Activated CD8-positive, alpha-beta T cell treated with anti-CD3 and anti-CD28 coated beads for 36 hours (primary cell): ENCODE measurements around the gene TAF10. TPM values are rescaled to one million over a fixed set of nuclear protein-coding genes. Genes with fewer than 3 reads are reported as not detected.

Experiments used
- ATAC-seq: fragments of 200-7000 bp; cut with Tn5 transposase; one replicate; pipeline ENCODE4 v1.10.0; 2021; ENCODE audit warnings: mild to moderate bottlenecking, moderate library complexity
- CTCF ChIA-PET: fragments of 350-600 bp; sonication (Branson Sonifier 250); formaldehyde crosslinking; loops from one replicate; lab custom pipeline; 2021; ENCODE audit warnings: antibody characterized with exemption; lab: Charles Lee
- POLR2A ChIA-PET: fragments of 350-600 bp; sonication (Branson Sonifier 250); formaldehyde crosslinking; loops from one replicate; lab custom pipeline; 2021; ENCODE audit warnings: antibody characterized with exemption; lab: Charles Lee
- DNase-seq: peaks from one replicate; pipeline ENCODE4 v3.0.0-alpha.2; 2020
- H3K27ac Mint-ChIP-seq: one replicate; pipeline ENCODE4 v1.8.0; 2021; ENCODE audit warnings: mild to moderate bottlenecking, mixed read lengths
- H3K27me3 Mint-ChIP-seq: one replicate; pipeline ENCODE4 v1.8.0; 2021; ENCODE audit warnings: mixed read lengths
- H3K36me3 Mint-ChIP-seq: one replicate; pipeline ENCODE4 v1.8.0; 2021; ENCODE audit warnings: low read depth, mixed read lengths
- H3K4me1 Mint-ChIP-seq: one replicate; pipeline ENCODE4 v1.8.0; 2021; ENCODE audit warnings: low read depth, mixed read lengths
- H3K4me3 Mint-ChIP-seq: one replicate; pipeline ENCODE4 v1.8.0; 2021; ENCODE audit warnings: mild to moderate bottlenecking, moderate library complexity, mixed read lengths
- H3K9me3 Mint-ChIP-seq: one replicate; pipeline ENCODE4 v1.8.0; 2021; ENCODE audit warnings: mixed read lengths
- intact Hi-C: fragments of 100-400 bp; cut with micrococcal nuclease; formaldehyde crosslinking; loops from one replicate; pipeline ENCODE4 v1.10.0; 2022
- total RNA-seq, 2 experiments: library from RNA; stranded (reverse); gene quantifications; one replicate each; pipeline ENCODE4 v1.2.3, GENCODE V29; 2021
- TF ChIP-seq, protein P1 (sequence below): fragments of 200-600 bp; IDR thresholded peaks from one replicate; pipeline ENCODE4 v1.8.0; 2022; ENCODE audit warnings: antibody characterized with exemption, mild to moderate bottlenecking

The TAF10 gene
- total RNA-seq, 2 experiments from 2014 or later = 151 to 160 TPM

DNA sequence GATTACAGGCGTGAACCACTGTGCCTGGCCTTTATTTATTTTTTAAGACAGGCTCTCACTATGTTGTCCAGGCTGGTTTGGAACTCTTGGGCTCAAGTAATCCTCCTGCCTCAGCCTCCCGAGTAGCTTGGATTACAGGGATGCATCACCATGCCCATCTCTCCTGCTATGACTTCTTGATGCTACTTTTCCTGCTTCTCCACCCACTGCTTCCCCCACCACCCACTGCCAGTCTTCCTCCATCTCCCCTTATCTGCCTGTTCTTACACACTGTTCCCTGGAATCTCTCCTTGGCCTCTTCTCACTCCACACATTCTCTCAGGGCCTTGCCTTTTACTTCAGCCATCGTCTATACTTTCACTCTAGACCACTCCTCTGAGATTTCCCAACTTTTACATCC lies 24.5 kb upstream of the TAF10 start:
- Mint-ChIP-seq H3K36me3 (no peaks in the 10 kb centered on the region), H3K4me1 (peaks cover 5% of the 10 kb centered on the region), H3K4me3 (no peak overlapping the region), H3K9me3 (no peaks in the 10 kb centered on the region), H3K27ac (no peak overlapping the region), H3K27me3 (no peaks in the 10 kb centered on the region)
- POLR2A ChIA-PET = interaction anchor here (1.2 kb wide), 1 partner anchor 20 kb away, joined by 3 read pairs; no protein-coding TSS in a partner anchor
- CTCF ChIA-PET = no interaction called here
- TF ChIP-seq, protein P1, sequence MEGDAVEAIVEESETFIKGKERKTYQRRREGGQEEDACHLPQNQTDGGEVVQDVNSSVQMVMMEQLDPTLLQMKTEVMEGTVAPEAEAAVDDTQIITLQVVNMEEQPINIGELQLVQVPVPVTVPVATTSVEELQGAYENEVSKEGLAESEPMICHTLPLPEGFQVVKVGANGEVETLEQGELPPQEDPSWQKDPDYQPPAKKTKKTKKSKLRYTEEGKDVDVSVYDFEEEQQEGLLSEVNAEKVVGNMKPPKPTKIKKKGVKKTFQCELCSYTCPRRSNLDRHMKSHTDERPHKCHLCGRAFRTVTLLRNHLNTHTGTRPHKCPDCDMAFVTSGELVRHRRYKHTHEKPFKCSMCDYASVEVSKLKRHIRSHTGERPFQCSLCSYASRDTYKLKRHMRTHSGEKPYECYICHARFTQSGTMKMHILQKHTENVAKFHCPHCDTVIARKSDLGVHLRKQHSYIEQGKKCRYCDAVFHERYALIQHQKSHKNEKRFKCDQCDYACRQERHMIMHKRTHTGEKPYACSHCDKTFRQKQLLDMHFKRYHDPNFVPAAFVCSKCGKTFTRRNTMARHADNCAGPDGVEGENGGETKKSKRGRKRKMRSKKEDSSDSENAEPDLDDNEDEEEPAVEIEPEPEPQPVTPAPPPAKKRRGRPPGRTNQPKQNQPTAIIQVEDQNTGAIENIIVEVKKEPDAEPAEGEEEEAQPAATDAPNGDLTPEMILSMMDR = no peak
- DNase-seq (no peak), ATAC-seq (no peak)
- intact Hi-C loops = no loop called here

DNA sequence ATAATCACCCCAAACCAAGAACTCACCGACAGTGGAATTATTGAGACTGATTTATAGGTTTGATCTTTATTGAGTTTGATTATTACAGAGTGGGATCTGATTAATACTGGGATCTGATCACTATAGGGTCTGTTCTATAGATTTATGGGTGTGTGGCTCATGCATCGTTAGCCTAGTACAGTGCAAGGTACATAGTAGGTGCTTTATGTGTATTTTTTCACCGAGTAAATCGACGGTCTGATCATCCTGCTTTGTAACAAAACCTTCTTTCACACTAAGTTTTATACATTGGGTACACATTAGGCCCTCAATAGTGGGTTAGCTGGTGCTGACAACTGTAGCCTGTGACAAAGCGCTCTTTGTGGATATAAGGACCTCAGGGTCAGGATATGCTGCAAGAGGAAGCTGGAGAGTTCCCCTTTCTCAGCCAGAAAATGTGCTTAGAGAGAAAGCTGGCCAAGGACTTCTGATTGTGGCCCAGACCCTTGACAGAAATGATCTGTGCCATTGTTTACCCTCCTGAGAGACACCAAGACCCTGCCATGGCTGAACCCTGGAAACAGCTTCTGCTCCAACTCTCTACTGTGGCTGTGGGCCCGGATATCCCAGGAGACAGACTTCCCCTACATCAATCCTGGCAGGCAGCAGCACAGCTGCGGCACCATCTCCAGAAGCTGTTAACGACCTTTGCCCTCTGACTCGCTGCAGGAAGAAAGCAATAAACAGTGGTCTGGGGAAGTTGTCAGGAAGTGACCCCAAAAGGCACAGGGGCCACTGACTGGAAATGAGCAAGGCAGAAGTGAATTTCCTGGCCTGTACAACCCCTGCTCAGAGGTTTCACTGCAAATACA lies 23.3 kb upstream of the TAF10 start:
- ChIA-PET CTCF (interaction anchor here (1.2 kb wide), 1 partner anchor 16 kb away, joined by 3 read pairs; the partner anchor contains the start of gene TPP1), POLR2A (interaction anchor here (0.9 to 1.6 kb wide), 3 partner anchors 16 to 40 kb away, joined by 3 to 4 read pairs (median 3); partner anchors contain the start of gene TPP1)
- no peaks in the 10 kb centered on the region for H3K27me3 Mint-ChIP-seq
- ATAC-seq (no peak), DNase-seq (no peak)
- H3K4me1 Mint-ChIP-seq = peaks cover 5% of the 10 kb centered on the region
- H3K4me3 Mint-ChIP-seq = no peak overlapping the region
- H3K27ac Mint-ChIP-seq = no peak overlapping the region
- H3K9me3 Mint-ChIP-seq = no peaks in the 10 kb centered on the region
- intact Hi-C loops = no loop called here
- TF ChIP-seq, protein P1 = no peak
- H3K36me3 Mint-ChIP-seq = peaks cover 3% of the 10 kb centered on the region

DNA sequence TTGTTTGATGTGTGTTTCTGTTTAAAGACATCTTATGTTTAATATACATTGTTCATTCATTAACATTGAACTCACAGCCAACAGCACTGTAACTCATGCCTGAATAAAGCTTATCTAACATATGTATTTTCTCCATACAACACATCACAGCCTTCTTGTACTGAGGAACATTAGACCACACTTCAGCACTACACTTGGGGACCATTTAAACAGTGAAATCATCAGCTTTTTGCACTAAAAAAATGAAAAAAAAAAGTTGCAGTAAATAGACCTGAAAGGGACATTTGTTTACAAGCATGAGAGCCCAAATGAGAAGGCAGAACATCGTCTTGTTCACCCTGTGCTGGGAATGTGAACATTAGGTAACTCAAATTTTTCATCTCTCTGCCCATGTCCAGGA lies 22.5 kb upstream of the TAF10 start:
- peaks cover 5% of the 10 kb centered on the region for H3K4me1 Mint-ChIP-seq
- POLR2A ChIA-PET = interaction anchor here (1.6 kb wide), 1 partner anchor 40 kb away, joined by 3 read pairs; no protein-coding TSS in a partner anchor
- ATAC-seq (no peak), DNase-seq (no peak)
- H3K4me3 Mint-ChIP-seq = no peak overlapping the region
- H3K27ac Mint-ChIP-seq = peak overlapping the region; percentile 40
- H3K27me3 Mint-ChIP-seq = no peaks in the 10 kb centered on the region
- TF ChIP-seq, protein P1 = no peak
- peaks cover 3% of the 10 kb centered on the region for H3K36me3 Mint-ChIP-seq
- intact Hi-C loops = no loop called here
- CTCF ChIA-PET = interaction anchor here (0.8 to 0.9 kb wide), 2 partner anchors 13 to 49 kb away, joined by 3 read pairs; partner anchors contain the start of gene MRPL17
- H3K9me3 Mint-ChIP-seq = no peaks in the 10 kb centered on the region

DNA sequence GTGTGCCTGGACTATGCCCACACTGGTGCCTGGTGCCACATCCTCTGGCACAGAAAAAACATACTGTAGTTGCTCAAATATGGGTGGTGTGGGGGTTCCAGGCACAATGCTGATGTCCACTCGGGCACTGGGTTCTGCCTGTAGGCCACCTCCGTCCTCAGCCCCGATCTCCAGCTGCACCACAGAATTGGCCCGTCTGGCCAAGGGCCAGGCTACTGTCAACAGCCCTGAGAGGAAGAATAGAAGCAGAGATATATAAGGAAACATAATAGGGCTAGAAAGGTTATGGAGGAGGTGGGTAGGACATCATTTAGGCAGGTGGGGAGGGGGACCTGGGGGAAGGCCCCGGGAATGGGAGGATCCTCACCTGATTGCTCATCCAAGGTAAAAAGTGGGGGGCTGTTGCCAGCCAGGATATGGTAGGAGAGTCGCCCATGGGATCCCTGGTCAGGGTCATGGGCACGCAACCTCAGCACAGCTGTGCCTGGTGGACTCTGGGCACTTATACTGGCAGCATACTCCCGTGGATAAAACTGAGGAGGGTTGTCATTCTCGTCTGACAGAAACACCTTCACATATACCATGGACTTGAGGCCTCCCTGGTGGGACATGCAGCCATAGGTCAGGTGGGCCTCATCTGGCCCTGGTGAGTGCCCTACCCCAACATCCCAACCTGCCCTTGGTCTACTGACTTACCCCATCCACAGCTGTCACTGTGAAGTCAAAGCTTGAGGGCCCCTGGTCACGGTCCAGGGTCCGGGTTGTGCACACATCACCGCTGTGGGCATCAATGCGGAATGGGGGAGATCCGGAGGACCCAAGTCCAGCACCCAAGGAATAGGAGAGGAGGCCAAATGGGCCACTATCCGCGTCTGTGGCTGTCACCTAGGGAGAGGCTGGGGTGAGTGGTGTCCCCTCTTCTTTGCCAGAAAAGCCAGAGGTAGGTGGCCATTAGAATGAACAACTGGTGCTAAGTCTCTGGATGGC lies 21.7 kb upstream of the TAF10 start:
- DNase-seq (no peak), ATAC-seq (no peak)
- intact Hi-C loops = no loop called here
- H3K9me3 Mint-ChIP-seq = no peaks in the 10 kb centered on the region
- ChIA-PET CTCF (interaction anchor here (0.6 to 0.9 kb wide), 3 partner anchors 9 to 49 kb away, joined by 3 read pairs; partner anchors contain the start of gene MRPL17), POLR2A (interaction anchor here (1.6 kb wide), 1 partner anchor 39 kb away, joined by 3 read pairs; no protein-coding TSS in a partner anchor)
- TF ChIP-seq, protein P1 = no peak
- no peak overlapping the region for H3K27ac Mint-ChIP-seq
- no peaks in the 10 kb centered on the region for H3K27me3 Mint-ChIP-seq
- H3K36me3 Mint-ChIP-seq = peaks cover 3% of the 10 kb centered on the region
- peaks cover 5% of the 10 kb centered on the region for H3K4me1 Mint-ChIP-seq
- H3K4me3 Mint-ChIP-seq = no peak overlapping the region
